Measurements from ENCODE around the gene NAT8L. TPM values are rescaled to one million over a fixed set of nuclear protein-coding genes. Genes with fewer than 3 reads are reported as not detected.

The NAT8L gene
- total RNA-seq, 1 experiment from 2014 or later, result 13.9 TPM

- no CpG with 5 or more reads among the region's 7 CpGs for WGBS (ENCODE audit: extremely low coverage, insufficient read length, low lambda C conversion rate)
- Histone ChIP-seq H2BK12ac (ENCODE audit: insufficient read length, low read depth, low read length) (no peak overlapping the region), H3T11ph (ENCODE audit: low read length) (no peak overlapping the region), H4K91ac (ENCODE audit: insufficient read length, low read depth, low read length) (no peak overlapping the region), H3K23ac (ENCODE audit: insufficient read length, low read depth, low read length) (no peak overlapping the region), H4K8ac (replicated peaks; ENCODE audit: insufficient read length, low read depth, low read length) (no peak overlapping the region), H2AK5ac (ENCODE audit: insufficient read length, low read length) (no peak overlapping the region), H3K79me2 (ENCODE audit: insufficient read depth, low read length) (no peaks in the 10 kb centered on the region), H3K27me3 (ENCODE audit: insufficient read depth, low read length) (no peaks in the 10 kb centered on the region), H3K56ac (ENCODE audit: insufficient read length, low read depth, low read length) (no peak overlapping the region), H3K9ac (ENCODE audit: extremely low read depth, insufficient read length, low read length) (no peak overlapping the region), H3K4me1 (ENCODE audit: insufficient read depth, low read length) (no peaks in the 10 kb centered on the region), H3K18ac (ENCODE audit: insufficient read length, low read depth, low read length) (no peak overlapping the region), H3K4ac (ENCODE audit: low read depth, low read length) (no peak overlapping the region), H2BK20ac (ENCODE audit: low read depth, low read length, poor library complexity, severe bottlenecking) (no peak overlapping the region), H4K5ac (ENCODE audit: insufficient read length, low read depth, low read length) (no peak overlapping the region), H4K20me1 (ENCODE audit: control insufficient read depth, insufficient read depth, insufficient read length) (no peaks in the 10 kb centered on the region), H2AFZ (ENCODE audit: low read length) (no peak overlapping the region), H3K14ac (ENCODE audit: insufficient read depth, low read length) (no peak overlapping the region), H3K9me3 (ENCODE audit: control insufficient read depth, low read depth, low read length) (no peaks in the 10 kb centered on the region), H3K23me2 (ENCODE audit: insufficient read length, low read depth, low read length, poor library complexity, severe bottlenecking) (no peaks in the 10 kb centered on the region), H3K79me1 (ENCODE audit: insufficient read depth, low read depth, low read length, poor library complexity, severe bottlenecking) (no peaks in the 10 kb centered on the region), H2BK5ac (ENCODE audit: insufficient read length, low read length) (no peak overlapping the region), H2BK15ac (ENCODE audit: low read depth, low read length) (no peak overlapping the region), H3K27ac (ENCODE audit: insufficient read length, low read depth, low read length) (no peak overlapping the region), H3K4me2 (ENCODE audit: insufficient read depth, insufficient read length, low read length) (no peak overlapping the region), H2BK120ac (ENCODE audit: low read depth, low read length, poor library complexity, severe bottlenecking) (no peak overlapping the region)
- Mint-ChIP-seq H3K27ac (no peak overlapping the region), H3K4me3 (no peak overlapping the region), H3K36me3 (ENCODE audit: insufficient read depth in 1 of 3, low read depth in 3 of 3) (no peaks in the 10 kb centered on the region; a peak in 2 of 7 replicates), H3K9me3 (no peaks in the 10 kb centered on the region), H3K27me3 (ENCODE audit: low read depth) (peaks cover 54% of the 10 kb centered on the region), H3K4me1 (peaks cover 9 to 13% of the 10 kb centered on the region in 2 experiments)
- no peak for DNase-seq
- TF ChIP-seq CTCF (conservative IDR thresholded peaks at IDR 0.05), result no peak
Observed at GRCh38 chr4:2049811-2050210, 9.3 kb upstream of the NAT8L start.

Data from H9 (cell line).